ENCODE results near the gene C11orf98. TPM values are rescaled to one million over a fixed set of nuclear protein-coding genes. Genes with fewer than 3 reads are reported as not detected.

The C11orf98 gene
- total RNA-seq, 1 experiment from 2014 or later = 154 TPM

DNA sequence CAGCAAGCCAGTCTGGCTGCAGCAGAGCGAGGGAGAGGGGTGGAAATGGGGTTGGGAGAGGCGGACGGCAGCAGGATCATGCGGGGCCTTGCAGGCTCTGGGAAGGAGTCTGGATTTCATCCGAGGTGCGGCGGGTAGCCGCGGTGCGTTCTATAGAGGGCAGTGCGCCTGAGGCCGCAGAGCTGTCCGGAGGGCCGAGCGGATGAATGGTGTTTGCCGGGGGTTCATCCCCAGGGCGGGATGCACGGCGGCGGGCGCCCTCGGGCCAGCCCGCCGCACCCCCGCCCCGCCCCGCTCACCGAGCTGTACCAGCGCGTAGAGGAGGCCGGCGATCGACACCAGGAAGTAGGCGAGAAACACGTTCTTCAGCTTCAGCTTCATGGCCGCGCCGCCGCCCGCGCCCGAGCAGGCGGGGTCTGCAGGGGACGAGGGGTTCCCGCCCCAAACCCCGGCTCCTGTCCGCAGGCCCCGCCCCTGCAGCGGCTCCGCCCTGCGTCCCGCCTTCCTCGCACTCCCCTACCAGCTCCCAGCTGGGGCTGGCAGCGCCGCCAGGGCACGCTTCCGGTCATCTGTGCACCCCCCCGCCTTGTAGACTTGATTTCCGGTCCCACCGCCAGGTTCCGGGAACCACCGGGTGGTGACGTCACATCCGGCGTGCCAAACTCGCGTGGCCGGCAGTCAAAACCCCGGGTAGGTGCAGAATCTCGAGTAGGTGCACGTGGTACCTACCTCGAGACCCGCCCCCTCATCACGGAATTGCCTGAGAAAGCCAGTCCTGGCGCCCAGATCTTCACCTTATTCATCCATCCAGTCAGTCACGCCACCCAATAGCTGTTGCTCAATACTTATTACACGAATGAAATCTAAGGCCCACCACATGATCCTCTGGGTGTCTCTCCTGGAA lies 43.2 kb downstream of the C11orf98 start, which contains the start of gene B3GAT3 (continued):
- TF ChIP-seq, protein P1, sequence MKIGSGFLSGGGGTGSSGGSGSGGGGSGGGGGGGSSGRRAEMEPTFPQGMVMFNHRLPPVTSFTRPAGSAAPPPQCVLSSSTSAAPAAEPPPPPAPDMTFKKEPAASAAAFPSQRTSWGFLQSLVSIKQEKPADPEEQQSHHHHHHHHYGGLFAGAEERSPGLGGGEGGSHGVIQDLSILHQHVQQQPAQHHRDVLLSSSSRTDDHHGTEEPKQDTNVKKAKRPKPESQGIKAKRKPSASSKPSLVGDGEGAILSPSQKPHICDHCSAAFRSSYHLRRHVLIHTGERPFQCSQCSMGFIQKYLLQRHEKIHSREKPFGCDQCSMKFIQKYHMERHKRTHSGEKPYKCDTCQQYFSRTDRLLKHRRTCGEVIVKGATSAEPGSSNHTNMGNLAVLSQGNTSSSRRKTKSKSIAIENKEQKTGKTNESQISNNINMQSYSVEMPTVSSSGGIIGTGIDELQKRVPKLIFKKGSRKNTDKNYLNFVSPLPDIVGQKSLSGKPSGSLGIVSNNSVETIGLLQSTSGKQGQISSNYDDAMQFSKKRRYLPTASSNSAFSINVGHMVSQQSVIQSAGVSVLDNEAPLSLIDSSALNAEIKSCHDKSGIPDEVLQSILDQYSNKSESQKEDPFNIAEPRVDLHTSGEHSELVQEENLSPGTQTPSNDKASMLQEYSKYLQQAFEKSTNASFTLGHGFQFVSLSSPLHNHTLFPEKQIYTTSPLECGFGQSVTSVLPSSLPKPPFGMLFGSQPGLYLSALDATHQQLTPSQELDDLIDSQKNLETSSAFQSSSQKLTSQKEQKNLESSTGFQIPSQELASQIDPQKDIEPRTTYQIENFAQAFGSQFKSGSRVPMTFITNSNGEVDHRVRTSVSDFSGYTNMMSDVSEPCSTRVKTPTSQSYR (CRISPR knock-in tag; IDR thresholded peaks at IDR 0.05) = no peak
- TF ChIP-seq, protein P2, sequence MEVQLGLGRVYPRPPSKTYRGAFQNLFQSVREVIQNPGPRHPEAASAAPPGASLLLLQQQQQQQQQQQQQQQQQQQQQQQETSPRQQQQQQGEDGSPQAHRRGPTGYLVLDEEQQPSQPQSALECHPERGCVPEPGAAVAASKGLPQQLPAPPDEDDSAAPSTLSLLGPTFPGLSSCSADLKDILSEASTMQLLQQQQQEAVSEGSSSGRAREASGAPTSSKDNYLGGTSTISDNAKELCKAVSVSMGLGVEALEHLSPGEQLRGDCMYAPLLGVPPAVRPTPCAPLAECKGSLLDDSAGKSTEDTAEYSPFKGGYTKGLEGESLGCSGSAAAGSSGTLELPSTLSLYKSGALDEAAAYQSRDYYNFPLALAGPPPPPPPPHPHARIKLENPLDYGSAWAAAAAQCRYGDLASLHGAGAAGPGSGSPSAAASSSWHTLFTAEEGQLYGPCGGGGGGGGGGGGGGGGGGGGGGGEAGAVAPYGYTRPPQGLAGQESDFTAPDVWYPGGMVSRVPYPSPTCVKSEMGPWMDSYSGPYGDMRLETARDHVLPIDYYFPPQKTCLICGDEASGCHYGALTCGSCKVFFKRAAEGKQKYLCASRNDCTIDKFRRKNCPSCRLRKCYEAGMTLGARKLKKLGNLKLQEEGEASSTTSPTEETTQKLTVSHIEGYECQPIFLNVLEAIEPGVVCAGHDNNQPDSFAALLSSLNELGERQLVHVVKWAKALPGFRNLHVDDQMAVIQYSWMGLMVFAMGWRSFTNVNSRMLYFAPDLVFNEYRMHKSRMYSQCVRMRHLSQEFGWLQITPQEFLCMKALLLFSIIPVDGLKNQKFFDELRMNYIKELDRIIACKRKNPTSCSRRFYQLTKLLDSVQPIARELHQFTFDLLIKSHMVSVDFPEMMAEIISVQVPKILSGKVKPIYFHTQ (CRISPR knock-in tag; IDR thresholded peaks at IDR 0.05) = no peak
- TF ChIP-seq CBFB (CRISPR knock-in tag; IDR thresholded peaks at IDR 0.05; ENCODE audit: low read depth) (no peak), SMAD4 (CRISPR knock-in tag; IDR thresholded peaks at IDR 0.05) (no peak), TEAD1 (CRISPR knock-in tag; IDR thresholded peaks at IDR 0.05) (peak; percentile 69; the same call in 1 of the 2 replicates), PRRX2 (CRISPR knock-in tag; IDR thresholded peaks at IDR 0.05) (no peak), NR3C1 (CRISPR knock-in tag; conservative IDR thresholded peaks at IDR 0.05; ENCODE audit: low read depth) (0 out of 2 replicates have a peak, but pooled peaks have one; percentile 43), NFE2L1 (CRISPR knock-in tag; IDR thresholded peaks at IDR 0.05) (peak; percentile 74; the same call in 1 of the 2 replicates), JUN (CRISPR knock-in tag; IDR thresholded peaks at IDR 0.05) (no peak), HMGA2 (CRISPR knock-in tag; IDR thresholded peaks at IDR 0.05) (no peak), ZNF219 (CRISPR knock-in tag; IDR thresholded peaks at IDR 0.05; ENCODE audit: borderline replicate concordance) (no peak), ESRRA (CRISPR knock-in tag; IDR thresholded peaks at IDR 0.05; ENCODE audit: borderline replicate concordance) (no peak)
- TF ChIP-seq, protein P3, sequence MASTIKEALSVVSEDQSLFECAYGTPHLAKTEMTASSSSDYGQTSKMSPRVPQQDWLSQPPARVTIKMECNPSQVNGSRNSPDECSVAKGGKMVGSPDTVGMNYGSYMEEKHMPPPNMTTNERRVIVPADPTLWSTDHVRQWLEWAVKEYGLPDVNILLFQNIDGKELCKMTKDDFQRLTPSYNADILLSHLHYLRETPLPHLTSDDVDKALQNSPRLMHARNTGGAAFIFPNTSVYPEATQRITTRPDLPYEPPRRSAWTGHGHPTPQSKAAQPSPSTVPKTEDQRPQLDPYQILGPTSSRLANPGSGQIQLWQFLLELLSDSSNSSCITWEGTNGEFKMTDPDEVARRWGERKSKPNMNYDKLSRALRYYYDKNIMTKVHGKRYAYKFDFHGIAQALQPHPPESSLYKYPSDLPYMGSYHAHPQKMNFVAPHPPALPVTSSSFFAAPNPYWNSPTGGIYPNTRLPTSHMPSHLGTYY (CRISPR knock-in tag; IDR thresholded peaks at IDR 0.05) = 0 out of 2 replicates have a peak, but pooled peaks have one; percentile 27
- TF ChIP-seq, protein P4, sequence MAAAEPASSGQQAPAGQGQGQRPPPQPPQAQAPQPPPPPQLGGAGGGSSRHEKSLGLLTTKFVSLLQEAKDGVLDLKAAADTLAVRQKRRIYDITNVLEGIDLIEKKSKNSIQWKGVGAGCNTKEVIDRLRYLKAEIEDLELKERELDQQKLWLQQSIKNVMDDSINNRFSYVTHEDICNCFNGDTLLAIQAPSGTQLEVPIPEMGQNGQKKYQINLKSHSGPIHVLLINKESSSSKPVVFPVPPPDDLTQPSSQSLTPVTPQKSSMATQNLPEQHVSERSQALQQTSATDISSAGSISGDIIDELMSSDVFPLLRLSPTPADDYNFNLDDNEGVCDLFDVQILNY (CRISPR knock-in tag; IDR thresholded peaks at IDR 0.05) = peak; percentile 93
- TF ChIP-seq, protein P5, sequence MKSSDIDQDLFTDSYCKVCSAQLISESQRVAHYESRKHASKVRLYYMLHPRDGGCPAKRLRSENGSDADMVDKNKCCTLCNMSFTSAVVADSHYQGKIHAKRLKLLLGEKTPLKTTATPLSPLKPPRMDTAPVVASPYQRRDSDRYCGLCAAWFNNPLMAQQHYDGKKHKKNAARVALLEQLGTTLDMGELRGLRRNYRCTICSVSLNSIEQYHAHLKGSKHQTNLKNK (CRISPR knock-in tag; IDR thresholded peaks at IDR 0.05) = no peak
- TF ChIP-seq, protein P6, sequence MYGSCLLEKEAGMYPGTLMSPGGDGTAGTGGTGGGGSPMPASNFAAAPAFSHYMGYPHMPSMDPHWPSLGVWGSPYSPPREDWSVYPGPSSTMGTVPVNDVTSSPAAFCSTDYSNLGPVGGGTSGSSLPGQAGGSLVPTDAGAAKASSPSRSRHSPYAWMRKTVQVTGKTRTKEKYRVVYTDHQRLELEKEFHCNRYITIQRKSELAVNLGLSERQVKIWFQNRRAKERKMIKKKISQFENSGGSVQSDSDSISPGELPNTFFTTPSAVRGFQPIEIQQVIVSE (CRISPR knock-in tag; IDR thresholded peaks at IDR 0.05; ENCODE audit: borderline replicate concordance) = no peak
- TF ChIP-seq, protein P7, sequence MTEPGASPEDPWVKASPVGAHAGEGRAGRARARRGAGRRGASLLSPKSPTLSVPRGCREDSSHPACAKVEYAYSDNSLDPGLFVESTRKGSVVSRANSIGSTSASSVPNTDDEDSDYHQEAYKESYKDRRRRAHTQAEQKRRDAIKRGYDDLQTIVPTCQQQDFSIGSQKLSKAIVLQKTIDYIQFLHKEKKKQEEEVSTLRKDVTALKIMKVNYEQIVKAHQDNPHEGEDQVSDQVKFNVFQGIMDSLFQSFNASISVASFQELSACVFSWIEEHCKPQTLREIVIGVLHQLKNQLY (CRISPR knock-in tag; IDR thresholded peaks at IDR 0.05) = no peak
- TF ChIP-seq, protein P8, sequence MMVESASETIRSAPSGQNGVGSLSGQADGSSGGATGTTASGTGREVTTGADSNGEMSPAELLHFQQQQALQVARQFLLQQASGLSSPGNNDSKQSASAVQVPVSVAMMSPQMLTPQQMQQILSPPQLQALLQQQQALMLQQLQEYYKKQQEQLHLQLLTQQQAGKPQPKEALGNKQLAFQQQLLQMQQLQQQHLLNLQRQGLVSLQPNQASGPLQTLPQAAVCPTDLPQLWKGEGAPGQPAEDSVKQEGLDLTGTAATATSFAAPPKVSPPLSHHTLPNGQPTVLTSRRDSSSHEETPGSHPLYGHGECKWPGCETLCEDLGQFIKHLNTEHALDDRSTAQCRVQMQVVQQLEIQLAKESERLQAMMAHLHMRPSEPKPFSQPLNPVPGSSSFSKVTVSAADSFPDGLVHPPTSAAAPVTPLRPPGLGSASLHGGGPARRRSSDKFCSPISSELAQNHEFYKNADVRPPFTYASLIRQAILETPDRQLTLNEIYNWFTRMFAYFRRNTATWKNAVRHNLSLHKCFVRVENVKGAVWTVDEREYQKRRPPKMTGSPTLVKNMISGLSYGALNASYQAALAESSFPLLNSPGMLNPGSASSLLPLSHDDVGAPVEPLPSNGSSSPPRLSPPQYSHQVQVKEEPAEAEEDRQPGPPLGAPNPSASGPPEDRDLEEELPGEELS (CRISPR knock-in tag; IDR thresholded peaks at IDR 0.05) = peak; percentile 84
- TF ChIP-seq, protein P9, sequence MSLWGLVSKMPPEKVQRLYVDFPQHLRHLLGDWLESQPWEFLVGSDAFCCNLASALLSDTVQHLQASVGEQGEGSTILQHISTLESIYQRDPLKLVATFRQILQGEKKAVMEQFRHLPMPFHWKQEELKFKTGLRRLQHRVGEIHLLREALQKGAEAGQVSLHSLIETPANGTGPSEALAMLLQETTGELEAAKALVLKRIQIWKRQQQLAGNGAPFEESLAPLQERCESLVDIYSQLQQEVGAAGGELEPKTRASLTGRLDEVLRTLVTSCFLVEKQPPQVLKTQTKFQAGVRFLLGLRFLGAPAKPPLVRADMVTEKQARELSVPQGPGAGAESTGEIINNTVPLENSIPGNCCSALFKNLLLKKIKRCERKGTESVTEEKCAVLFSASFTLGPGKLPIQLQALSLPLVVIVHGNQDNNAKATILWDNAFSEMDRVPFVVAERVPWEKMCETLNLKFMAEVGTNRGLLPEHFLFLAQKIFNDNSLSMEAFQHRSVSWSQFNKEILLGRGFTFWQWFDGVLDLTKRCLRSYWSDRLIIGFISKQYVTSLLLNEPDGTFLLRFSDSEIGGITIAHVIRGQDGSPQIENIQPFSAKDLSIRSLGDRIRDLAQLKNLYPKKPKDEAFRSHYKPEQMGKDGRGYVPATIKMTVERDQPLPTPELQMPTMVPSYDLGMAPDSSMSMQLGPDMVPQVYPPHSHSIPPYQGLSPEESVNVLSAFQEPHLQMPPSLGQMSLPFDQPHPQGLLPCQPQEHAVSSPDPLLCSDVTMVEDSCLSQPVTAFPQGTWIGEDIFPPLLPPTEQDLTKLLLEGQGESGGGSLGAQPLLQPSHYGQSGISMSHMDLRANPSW (CRISPR knock-in tag; conservative IDR thresholded peaks at IDR 0.05; ENCODE audit: low read depth) = no peak
- TF ChIP-seq, protein P10, sequence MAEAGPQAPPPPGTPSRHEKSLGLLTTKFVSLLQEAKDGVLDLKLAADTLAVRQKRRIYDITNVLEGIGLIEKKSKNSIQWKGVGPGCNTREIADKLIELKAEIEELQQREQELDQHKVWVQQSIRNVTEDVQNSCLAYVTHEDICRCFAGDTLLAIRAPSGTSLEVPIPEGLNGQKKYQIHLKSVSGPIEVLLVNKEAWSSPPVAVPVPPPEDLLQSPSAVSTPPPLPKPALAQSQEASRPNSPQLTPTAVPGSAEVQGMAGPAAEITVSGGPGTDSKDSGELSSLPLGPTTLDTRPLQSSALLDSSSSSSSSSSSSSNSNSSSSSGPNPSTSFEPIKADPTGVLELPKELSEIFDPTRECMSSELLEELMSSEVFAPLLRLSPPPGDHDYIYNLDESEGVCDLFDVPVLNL (CRISPR knock-in tag; IDR thresholded peaks at IDR 0.05; ENCODE audit: borderline replicate concordance, low read depth) = peak; percentile 47; the same call in 1 of the 2 replicates

All from WTC11 (cell line).